ENCODE data around the gene CDC26.
"Not testable (repeated sequence)": the region's sequence is repeated elsewhere in the genome, so short reads cannot be mapped to it uniquely, and the experiment has no call there.

Gene CDC26

DNA sequence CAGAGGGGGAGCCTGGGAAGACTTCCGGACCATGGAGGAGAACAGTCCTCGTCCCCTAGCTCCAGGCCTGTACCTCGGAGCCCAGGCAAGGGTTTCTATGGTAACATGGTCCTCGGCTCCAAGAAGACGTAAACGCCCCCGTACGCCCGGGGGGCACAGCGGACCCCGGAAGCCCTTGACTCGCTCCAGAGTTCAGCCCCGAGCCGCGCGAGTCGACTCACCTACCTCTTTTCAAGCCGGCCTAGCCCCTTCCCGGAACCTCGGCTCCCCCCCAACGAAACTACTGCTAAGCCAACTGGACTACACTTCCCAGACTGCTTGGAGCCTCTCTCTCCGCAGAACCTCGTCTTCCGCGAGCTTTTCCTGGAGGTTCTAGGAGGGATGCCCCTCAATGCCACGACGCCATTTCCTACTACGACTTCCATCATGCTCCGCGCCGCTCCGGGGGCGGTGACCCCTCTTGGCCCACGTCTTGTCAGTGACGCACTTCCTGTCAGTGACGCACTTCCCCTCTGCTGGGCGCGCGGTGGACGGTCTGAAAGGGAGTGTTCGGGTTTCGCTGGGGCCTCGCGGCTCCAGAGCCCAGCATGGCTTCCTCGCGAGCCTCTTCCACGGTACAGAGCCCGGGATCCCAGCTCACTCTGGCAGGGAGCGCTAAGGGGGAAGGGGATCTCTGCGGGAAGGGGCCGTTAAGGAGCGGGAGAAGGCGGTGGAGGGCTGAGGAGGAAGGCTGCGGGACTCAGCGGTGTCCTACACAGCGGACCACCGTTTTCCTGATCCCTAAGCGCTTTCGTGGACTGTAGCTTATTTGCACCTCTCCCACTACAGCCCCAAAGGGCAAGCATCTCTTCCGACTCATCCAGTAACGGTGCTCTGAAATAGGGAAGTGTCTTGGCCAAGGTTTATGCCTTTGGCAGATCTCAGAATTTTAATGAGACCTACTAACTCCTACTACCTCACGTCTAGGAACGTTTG is at the start of gene CDC26, which contains the start of gene PRPF4:
Gene CDC26 (minus strand): TSS at position 416 of the 975 bp plus-strand sequence. CDS start 3,065 bp downstream, outside the sequence.
Gene PRPF4 (plus strand): TSS at position 502 of the 975 bp plus-strand sequence. CDS start 86 bp downstream, at position 588.
- peak; percentile 98 for DNase-seq (ENCODE audit: low read depth)

DNA sequence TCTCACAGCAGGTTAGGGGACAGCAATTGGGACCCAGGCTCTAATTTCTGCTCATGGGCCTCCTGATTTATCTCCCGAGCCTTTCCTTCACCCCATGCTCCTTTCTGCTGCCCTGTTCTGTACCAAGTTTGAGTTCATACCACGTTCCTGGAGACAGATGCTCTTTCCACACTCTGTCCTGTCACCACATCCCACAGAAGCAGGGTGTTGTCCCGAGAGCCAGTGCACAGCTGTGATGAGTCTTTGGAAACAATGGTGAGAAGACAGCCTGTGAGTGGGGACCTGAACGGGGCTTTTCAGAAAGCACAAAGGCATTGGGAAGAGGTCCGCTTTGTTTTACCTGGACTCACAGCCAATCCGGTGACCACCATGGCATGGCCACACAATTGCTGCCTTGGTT is 47.3 kb upstream of the CDC26 start:
- no peak for DNase-seq (ENCODE audit: low read depth)

DNA sequence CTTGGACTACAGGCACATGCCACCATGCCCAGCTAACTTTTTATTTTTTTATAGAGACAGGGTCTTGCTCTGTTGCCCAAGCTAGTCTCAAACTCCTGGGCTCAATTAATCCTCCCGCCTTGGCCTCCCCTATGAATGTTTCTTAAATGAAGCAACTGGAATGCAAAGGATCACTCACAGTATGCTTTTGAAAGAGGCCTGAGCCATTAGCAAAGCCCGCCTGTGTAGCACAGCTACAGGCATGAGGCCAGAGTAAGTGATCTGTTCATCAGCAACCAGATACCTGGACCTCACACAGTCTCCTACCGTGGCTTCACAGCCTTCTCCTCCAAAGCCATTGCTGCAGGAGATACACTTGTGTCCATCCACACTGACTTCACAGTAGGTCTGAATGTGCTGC is 44.7 kb upstream of the CDC26 start:
- DNase-seq (ENCODE audit: low read depth), result no peak

DNA sequence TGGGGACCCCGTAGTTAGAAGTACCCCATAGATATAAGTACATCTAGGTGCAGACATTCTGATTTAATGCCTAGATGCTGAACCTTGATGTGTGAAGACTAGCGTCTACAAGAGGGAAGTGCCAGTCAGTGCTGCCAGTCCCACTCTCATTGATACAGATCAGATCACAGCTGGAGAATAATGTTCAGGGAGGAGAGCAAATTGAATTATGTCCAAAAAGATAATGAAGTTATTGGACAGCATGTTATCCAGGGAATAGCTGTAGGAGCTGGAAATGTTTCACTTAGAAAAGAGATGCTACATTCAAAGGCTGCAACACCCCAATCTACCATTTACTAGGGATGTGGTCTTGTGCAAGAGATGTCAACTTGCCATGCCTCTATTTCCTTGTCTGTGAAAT is 43.7 kb upstream of the CDC26 start:
- DNase-seq (ENCODE audit: low read depth), result no peak

DNA sequence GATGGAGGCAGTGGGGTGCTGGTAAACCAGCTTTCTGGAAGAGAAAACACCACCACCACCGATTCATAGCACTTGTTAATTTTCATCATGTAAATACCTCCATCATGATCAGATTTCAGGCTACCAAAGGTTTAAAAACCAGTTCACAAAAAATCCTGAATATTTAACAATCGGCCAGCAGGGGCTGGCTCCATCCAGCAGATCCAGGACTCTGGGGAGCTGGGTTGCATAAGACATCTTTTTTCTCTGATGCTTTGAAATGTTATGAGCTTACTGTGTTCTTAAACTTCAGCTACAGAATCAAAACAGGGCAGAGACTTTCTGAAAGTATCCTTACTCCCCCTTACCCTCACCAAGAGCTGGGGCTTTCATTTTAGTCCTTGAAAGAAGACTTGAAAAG is 42.4 kb upstream of the CDC26 start:
- no peak for DNase-seq (ENCODE audit: low read depth)

DNA sequence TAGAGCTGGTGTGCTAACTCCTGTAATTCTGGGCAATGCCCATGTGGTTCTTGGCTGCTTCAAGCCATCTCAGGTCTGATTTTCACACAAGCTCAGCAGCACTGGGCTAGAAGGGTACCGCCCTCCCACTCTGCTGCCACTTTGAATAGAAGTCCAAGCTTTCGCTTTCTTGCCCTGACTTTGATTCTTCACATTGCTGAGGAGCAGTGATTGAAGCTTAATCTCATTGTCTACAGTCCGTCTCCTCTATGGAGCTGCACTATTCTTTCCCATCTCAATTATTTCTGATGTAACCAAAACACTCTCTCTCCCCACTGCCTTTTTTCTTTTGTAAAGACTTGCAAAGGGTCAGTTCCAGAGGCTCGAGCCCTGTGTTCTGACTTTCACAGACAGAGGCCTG is 40.7 kb upstream of the CDC26 start:
- no peak for DNase-seq (ENCODE audit: low read depth)

DNA sequence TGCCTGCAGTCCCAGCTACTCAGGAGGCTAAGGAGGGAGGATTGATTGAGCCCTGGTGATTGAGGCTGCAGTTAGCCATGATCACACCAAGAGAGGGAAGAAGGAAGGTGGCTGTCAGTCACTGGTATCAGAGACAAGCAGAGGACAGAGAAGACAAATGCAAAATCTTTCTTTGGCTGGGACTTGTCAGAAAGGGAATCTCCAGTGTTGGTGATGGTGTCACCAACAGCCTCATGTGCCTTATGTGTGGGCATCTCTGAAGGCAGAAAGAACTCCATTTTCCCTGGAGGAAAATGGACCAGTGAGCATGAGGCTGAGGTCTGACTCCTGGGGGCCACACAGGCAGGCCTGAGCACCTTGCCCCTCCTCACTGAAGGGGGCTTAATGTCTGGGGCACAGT is 39.9 kb upstream of the CDC26 start:
- DNase-seq (ENCODE audit: low read depth), result no peak

DNA sequence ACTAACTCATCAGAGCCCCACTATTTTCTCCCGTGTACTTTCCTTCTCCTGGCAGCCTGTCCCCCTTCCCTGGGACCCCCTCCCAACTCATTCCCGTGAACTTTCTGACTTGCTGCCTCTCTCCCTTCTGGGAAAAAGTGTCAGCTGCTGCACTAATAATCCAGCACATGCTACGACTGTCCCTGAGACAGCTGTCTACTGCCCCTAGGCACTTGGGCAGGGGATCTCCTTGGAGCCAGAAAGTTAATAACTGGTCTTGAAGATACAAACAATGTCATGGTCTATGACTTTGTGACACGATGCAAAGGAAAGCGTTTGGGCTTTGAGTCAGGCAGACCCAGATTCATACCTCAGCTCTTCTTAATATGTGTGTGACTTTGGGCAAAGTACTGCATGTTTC is 37.9 kb upstream of the CDC26 start:
- no peak for DNase-seq (ENCODE audit: low read depth)

DNA sequence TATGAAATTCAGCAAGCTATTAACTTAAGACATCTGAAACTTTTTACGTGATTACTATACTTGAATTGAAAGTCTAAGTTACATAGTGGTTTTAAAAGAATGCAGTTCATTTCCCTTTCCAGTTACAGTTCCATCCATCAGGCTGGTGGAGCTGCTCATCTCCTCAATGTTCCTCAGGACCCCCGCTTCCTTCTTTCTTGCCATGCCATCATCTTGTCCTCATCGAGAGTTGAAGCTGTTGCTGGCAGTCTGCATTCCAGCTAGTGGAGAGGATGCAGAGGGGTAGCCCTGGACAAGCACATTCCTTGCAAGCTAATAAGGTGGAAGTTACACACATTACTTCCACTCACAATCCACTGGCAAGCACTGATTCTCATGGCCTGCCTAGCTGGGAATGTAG is 36.6 kb upstream of the CDC26 start:
- DNase-seq (ENCODE audit: low read depth), result no peak

DNA sequence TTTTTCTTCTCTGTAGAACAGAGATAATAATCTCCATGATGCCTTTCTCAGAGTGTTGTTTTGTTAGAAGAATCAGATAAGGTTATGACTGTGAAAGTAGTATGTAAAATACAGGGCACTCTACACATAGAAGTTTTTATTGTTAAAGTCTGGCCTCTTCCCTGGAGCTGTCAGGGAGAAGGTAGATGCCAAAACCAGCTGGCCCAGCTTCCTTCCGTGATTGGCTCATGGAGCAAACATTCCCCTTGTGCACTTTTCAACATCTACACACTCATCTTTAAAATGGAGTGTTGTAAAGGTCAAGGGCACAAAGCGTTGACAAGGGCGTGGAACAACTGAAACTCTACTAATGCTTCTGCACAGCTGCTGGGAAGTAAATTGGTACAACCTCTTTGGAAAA is 35.2 kb upstream of the CDC26 start:
- DNase-seq (ENCODE audit: low read depth), result no peak

DNA sequence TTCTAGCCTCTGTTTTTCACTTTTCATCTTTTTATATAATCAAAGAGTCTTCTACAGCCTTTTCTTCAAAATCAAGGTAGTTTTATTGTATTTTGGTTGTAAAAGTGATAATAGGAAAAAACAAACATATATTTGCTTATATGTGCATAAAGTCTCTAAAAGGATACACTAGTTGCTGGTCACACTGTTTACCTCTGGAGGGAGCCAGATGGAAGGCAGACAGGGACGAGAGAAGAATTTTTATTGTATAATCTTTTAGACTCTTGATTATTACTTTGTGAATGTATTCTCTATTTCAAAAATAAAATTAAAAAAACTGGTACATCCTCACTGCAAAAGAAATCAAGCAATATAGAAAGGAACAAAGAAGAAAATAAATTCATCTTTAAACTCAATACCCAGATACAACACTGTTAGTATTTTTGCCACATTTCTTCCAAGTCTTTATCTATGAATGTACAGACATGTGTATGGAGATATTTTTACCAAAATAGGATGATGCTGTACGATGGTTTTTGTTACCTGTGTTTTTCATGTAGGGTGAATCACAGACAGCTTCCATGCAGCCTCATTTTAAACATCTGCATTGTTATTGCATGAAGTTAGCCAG is 33.9 kb upstream of the CDC26 start:
- DNase-seq (ENCODE audit: low read depth), result peak; percentile 42

DNA sequence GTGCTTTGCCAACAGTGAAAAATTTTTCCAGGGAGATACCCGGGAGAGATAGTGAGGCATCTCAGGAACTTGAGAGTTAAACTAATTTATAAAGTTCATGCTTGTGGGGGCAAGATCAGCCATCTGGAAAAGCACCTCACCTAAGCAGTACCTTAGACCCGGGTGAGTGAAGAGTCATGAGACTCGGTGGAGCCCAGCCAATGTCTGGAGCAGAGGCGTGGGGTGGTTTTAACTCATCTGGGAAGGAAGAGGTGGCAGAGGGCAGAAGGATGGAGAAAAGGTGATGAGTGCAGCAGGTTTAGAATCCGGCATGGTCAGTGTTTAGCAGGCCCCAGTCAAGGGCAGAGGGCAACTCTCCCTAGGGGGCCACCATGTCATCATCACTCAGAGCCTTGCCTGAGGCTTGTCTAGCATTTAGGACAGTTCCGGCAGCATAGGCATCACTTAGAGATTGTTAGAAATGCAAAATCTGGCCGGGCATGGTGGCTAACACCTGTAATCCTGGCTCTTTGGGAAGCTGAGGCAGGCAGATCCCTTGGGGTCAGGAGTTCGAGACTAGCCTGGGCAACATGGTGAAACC is 32.1 kb upstream of the CDC26 start:
- no peak for DNase-seq (ENCODE audit: low read depth)

DNA sequence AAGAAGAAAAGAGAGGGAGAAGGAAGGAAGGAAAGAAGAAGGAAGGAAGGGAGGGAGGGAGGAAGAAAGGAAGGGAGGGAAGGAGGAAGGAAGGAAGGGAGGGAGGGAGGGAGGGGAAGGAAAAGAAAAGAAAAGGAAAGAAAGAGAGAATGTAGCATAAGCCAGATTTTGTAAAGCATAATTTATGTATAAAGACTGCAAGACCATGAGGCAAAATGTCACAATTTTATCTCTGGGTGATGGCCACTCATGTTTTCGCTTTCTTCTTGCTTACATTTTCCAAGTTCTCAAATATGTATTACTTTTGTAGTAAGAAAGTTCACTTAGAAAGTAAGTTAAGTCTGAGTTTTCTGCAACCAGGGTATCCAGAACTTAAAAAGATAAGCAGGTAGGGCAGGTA is 31.2 kb upstream of the CDC26 start:
- no peak for DNase-seq (ENCODE audit: low read depth)

DNA sequence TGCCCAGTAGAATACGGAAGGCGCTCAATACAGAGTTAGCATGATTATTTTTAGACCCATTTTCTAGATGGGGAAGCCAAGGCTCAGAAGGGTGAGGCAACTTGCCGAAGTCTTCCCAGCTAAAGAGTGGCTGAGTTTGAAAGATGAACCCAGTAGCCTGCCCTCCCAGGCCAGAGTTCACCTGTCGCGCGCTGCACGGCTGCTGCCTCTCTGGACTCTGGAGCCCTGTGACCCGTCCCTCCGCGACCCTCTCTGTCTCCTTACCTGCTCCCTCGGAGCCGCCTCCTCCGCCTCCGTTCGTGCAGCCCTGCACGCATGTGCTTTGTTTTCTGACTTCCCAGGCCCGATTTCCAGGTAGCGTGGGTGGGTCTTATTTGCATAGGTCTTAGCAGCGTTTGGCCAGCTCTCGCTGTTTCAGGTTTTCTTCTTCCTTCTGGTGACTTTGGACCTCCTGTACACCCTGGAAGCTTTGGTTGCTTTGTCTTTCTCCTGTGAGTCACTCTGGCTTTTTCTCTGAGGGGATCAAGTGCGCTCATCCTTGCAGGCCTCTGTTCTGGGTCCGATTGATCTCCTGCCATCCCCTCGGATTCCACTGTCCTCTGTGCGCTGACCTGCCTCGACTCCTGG is 27.5 kb upstream of the CDC26 start, which contains the start of gene RNF183:
Gene RNF183 (minus strand): TSS at position 585 of the 627 bp plus-strand sequence. CDS start 5,192 bp downstream, outside the sequence.
- DNase-seq (ENCODE audit: low read depth), result no peak

DNA sequence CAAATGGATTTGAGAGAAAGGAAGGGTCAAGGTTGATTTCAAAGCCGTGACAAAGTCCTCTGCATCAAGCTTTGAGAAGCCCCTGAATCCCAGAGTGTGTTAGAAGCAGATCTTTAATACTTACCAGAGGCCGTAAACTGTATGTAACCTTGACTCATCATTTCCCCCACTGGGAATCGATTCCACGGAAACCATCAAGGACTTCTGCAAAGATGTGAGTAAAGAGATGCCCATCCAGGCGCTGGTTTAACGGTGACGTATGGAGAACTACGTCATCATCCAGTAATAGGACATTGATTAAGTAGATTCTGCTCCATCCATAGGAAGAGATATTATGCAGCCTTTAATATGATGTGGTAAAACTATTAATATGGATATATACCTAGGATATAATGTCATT is 26.2 kb upstream of the CDC26 start:
- DNase-seq (ENCODE audit: low read depth), result no peak

DNA sequence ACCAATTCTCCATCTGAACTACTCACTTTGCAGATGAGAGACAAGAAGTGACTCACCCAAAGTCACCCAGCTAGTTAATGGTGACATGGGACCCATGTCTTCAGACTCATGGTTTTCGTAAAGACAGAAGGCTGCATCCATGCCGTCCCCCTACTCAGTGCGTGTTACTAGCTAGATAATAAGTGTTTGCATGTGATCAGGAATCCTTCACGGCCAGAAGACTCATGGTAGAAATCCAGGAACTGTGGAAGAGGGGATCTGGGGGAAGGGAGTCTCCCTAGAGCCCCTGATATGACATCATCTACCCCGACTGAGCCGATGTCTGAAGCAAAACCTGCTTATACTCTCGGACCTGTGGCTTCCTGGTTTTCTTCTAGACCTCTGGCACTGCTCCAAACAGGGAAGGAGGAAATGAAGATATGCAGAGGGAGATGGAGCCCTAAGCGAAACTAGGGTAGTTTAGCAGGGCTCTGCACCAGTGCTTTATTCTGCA is 24.5 kb upstream of the CDC26 start:
- no peak for DNase-seq (ENCODE audit: low read depth)

DNA sequence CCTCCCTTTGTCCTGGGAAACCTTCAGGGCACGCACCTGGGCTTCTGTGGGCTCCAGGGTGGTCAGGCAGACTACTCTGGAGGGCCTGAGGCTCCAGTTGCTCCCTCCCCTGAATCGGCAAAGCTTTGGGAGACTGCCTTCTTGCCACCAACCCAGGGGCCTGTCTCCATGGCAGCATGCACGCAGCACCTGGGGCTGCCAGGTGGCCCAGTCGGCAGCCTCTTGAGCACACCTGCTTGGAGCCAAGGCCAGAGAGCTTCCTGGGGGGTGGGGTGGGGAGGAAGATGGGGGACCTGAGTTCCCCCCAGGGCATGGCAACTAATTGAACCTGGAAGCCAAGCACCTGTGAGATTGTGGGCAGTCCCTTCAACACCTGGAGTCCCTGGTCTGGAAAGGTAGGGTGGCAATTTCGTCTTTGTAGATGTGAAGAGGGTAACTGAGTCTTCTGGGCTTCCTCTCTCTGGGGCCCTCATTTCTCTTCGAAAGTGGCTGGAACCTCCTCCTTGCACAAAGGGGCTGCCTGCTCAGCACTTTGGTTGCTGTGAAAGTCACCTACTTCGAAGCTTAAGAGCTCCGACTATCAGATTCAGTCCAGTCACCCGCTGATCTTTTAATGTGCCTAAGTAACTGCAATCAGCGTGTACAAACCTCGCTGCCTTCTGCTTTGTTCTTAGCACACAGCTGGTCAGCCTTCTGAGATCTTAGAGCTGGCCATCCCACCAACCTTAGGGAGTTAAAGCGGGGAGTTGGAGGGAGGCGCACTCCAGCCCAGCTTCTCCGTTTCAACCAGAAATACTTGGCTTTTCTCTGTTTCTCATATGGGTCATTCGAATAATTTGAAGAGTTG is 23.8 kb upstream of the CDC26 start:
- no peak for DNase-seq (ENCODE audit: low read depth)

DNA sequence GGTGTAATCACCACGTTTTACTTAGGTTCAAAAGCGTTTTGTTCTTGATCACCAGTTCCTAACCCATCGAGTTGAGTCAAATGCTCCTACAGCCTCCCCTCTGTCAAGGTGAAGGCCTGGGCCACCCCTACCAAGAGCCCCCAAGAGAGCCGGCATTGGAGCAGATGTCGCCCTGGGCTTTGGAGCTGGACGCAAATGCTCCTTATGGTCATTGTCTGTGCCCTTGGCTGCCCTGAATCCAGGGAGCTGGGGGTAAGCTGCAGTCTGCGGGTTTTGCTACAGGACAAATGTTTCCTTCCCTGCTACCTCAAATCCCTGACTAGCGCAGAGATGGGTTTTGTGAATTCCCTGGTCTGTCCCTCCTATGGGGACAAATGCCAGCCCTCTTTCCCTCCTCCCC is 22.9 kb upstream of the CDC26 start:
- no peak for DNase-seq (ENCODE audit: low read depth)

DNA sequence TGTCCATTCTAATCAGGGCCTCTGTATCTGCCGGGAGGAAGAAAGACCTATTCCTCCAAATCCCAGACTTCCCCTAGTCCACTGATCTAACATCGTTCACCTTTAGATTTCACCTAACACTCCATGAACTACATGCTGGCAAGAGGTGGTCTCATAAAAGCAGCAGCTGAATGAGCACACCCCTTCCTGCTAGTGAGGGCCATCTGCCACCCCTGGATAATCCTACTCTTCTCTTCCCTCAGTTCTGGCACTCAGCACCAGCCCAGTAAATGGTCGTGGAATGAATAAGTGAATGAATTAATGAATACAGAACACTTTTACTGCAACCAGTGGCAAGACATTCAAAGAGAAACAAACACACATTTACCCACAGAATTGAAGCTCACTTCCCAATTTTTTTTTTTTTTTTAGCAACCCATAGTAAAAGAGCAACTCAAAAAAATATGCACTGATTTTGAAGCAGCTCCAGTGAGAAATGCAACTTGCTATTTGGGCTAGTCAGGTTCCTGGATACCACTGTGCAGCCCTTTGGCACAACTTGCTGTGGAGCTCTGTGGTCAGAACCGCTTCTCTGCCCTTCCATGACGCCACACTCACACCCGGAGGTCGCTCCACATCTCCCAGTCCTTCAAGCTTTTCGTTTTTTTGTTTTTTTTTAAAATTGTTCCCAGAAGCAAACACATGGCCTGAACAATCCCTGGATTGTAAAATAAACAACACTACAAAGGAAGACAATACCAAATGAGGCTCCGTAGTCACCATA is 21.6 kb upstream of the CDC26 start:
- no peak for DNase-seq (ENCODE audit: low read depth)

DNA sequence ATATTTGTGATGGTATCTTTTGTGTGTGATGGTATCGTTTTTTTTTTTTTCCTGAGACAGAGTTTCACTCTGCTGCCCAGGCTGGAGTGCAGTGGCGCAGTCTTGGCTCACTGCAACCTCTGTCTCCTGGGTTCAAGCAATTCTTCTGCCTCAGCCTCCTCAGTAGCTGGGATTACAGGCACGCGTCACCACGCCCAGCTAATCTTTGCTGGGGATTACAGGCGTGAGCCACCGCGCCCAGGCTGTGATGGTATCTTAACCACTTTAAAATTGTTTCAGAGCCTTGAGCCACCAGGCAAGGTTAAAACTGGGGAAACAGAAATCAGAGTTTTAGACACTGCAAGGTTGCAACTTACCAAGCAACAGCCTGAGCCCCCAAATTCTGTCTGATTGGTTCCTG is 20.9 kb upstream of the CDC26 start:
- DNase-seq (ENCODE audit: low read depth), result not testable (repeated sequence)

All from fibroblast of the conjunctiva (primary cell).